WTC11 (cell line): ENCODE results near the gene CCDC77. TPM values are rescaled to one million over a fixed set of nuclear protein-coding genes. Genes with fewer than 3 reads are reported as not detected.

ENCODE experiments used
- ATAC-seq: fragments of 200-7000 bp; cut with Tn5 transposase; 2 replicates; pipeline ENCODE4 v1.10.0; 2021; ENCODE audit warnings: mild to moderate bottlenecking, moderate library complexity
- CTCF ChIA-PET: fragments of 300-600 bp; sonication (Branson Sonifier 250); formaldehyde crosslinking; loops from one replicate; lab custom pipeline; 2021; ENCODE audit warnings: antibody characterized with exemption; lab: Charles Lee
- POLR2A ChIA-PET: fragments of 350-600 bp; sonication (Branson Sonifier 250); formaldehyde crosslinking; loops from one replicate; lab custom pipeline; 2021; ENCODE audit warnings: antibody characterized with exemption; lab: Charles Lee
- DNase-seq: peaks from one replicate; pipeline ENCODE4 v3.0.0; 2021; ENCODE audit warnings: low spot score
- H3K27ac Mint-ChIP-seq: 2 replicates; pipeline ENCODE4 v1.8.0; 2021; ENCODE audit warnings: mixed read lengths
- H3K27me3 Mint-ChIP-seq: 2 replicates; pipeline ENCODE4 v1.8.0; 2021; ENCODE audit warnings: low read depth, mild to moderate bottlenecking, moderate library complexity, mixed read lengths
- H3K36me3 Mint-ChIP-seq: 2 replicates; pipeline ENCODE4 v1.8.0; 2021; ENCODE audit warnings: mixed read lengths
- H3K4me1 Mint-ChIP-seq: 2 replicates; pipeline ENCODE4 v1.8.0; 2022; ENCODE audit warnings: mixed read lengths
- H3K4me3 Mint-ChIP-seq: 2 replicates; pipeline ENCODE4 v1.8.0; 2021; ENCODE audit warnings: mild to moderate bottlenecking, moderate library complexity, mixed read lengths
- H3K9me3 Mint-ChIP-seq: 2 replicates; pipeline ENCODE4 v1.8.0; 2021; ENCODE audit warnings: mixed read lengths
- CREB1 ChIP-seq: sonication (generic); formaldehyde crosslinking; IDR thresholded peaks from 2 replicates; pipeline ENCODE4 v1.8.0; 2023; ENCODE audit warnings: mild to moderate bottlenecking, missing genetic modification reagents
- FOXJ3 ChIP-seq: sonication (generic); formaldehyde crosslinking; IDR thresholded peaks from 2 replicates; pipeline ENCODE4 v1.9.0; 2021; ENCODE audit warnings: missing genetic modification reagents, mild to moderate bottlenecking, borderline replicate concordance
- FOXK1 ChIP-seq: sonication (generic); formaldehyde crosslinking; IDR thresholded peaks from 2 replicates; pipeline ENCODE4 v1.8.0; 2022; ENCODE audit warnings: mild to moderate bottlenecking, moderate library complexity, missing genetic modification reagents
- FOXP1 ChIP-seq: sonication (generic); formaldehyde crosslinking; IDR thresholded peaks from 2 replicates; pipeline ENCODE4 v1.8.0; 2022; ENCODE audit warnings: missing genetic modification reagents, mild to moderate bottlenecking, moderate library complexity, borderline replicate concordance
- HMGA2 ChIP-seq: fragments of 250-450 bp; sonication (Bioruptor Pico); IDR thresholded peaks from 2 replicates; pipeline ENCODE4 v1.4.0; 2021; ENCODE audit warnings: mild to moderate bottlenecking, moderate library complexity
- IRF2 ChIP-seq: sonication (generic); formaldehyde crosslinking; IDR thresholded peaks from 2 replicates; pipeline ENCODE4 v1.8.0; 2022; ENCODE audit warnings: low read depth, missing genetic modification reagents, borderline replicate concordance
- JAZF1 ChIP-seq: fragments of 250-450 bp; sonication (Bioruptor Pico); IDR thresholded peaks from 2 replicates; pipeline ENCODE4 v1.9.0; 2021; ENCODE audit warnings: moderate library complexity, mild to moderate bottlenecking, inconsistent platforms
- NR3C1 ChIP-seq: sonication (generic); formaldehyde crosslinking; conservative IDR thresholded peaks from 2 replicates; pipeline ENCODE4 v1.8.1; 2023; ENCODE audit warnings: low read depth, mild to moderate bottlenecking, missing genetic modification reagents
- SP1 ChIP-seq: sonication (generic); formaldehyde crosslinking; conservative IDR thresholded peaks from 2 replicates; pipeline ENCODE4 v1.8.1; 2022; ENCODE audit warnings: missing genetic modification reagents
- TCF7 ChIP-seq: sonication (generic); formaldehyde crosslinking; IDR thresholded peaks from 2 replicates; pipeline ENCODE4 v1.8.0; 2022; ENCODE audit warnings: mild to moderate bottlenecking, low read depth, missing genetic modification reagents, moderate library complexity
- ZNF121 ChIP-seq: sonication (generic); formaldehyde crosslinking; IDR thresholded peaks from 2 replicates; pipeline ENCODE4 v1.8.0; 2023; ENCODE audit warnings: missing genetic modification reagents
- ZNF232 ChIP-seq: sonication (generic); formaldehyde crosslinking; IDR thresholded peaks from 2 replicates; pipeline ENCODE4 v1.8.0; 2022; ENCODE audit warnings: mild to moderate bottlenecking, missing genetic modification reagents
- ZNF416 ChIP-seq: fragments of 250-450 bp; sonication (Bioruptor Pico); IDR thresholded peaks from 2 replicates; pipeline ENCODE4 v1.9.0; 2021; ENCODE audit warnings: mild to moderate bottlenecking, inconsistent platforms
- total RNA-seq: library from RNA; stranded (reverse); gene quantifications from 3 replicates; pipeline ENCODE4 v1.2.3, GENCODE V29; 2021
- TF ChIP-seq, protein P1 (sequence below): sonication (generic); formaldehyde crosslinking; IDR thresholded peaks from 2 replicates; pipeline ENCODE4 v1.8.0; 2023; ENCODE audit warnings: missing genetic modification reagents
- TF ChIP-seq, protein P2 (sequence below): fragments of 250-450 bp; sonication (Bioruptor Pico); IDR thresholded peaks from 2 replicates; pipeline ENCODE4 v1.8.0; 2021; ENCODE audit warnings: mild to moderate bottlenecking
- TF ChIP-seq, protein P3 (sequence below): fragments of 200-600 bp; IDR thresholded peaks from 2 replicates; pipeline ENCODE4 v1.8.0; 2022; ENCODE audit warnings: antibody characterized with exemption
- TF ChIP-seq, protein P4 (sequence below): fragments of 250-450 bp; sonication (Bioruptor Pico); IDR thresholded peaks from 2 replicates; pipeline ENCODE4 v1.9.0; 2021; ENCODE audit warnings: moderate library complexity, mild to moderate bottlenecking, inconsistent platforms, borderline replicate concordance
- TF ChIP-seq, protein P5 (sequence below): sonication (generic); formaldehyde crosslinking; IDR thresholded peaks from 2 replicates; pipeline ENCODE4 v1.8.1; 2023; ENCODE audit warnings: mild to moderate bottlenecking, missing genetic modification reagents
- TF ChIP-seq, protein P6 (sequence below): fragments of 250-450 bp; sonication (Bioruptor Pico); IDR thresholded peaks from 2 replicates; pipeline ENCODE4 v1.9.0; 2021; ENCODE audit warnings: mild to moderate bottlenecking, borderline replicate concordance

The CCDC77 gene
- total RNA-seq, 1 experiment from 2014 or later, result 24.2 TPM

DNA sequence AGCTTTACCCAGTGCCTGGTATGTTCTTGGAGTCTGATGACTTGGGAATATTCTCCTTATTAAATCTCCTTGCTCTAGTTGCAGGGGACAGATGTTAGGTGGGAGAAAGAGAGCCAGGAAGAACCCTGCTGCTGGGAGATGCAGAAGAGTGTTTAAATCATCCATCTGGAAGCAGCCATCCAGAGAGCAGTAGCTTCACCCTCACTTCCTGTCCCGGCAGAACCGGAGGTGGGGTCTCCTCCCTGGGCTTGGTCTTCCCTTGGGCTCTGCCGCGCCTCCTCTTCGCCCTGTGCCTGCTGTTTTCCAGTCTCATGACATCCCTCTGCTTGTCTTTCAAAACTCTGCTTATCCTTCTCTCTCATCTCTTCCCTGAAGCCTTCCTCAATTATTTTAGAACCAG, 73.8 kb downstream of the CCDC77 start (continued):
- TF ChIP-seq, protein P1, sequence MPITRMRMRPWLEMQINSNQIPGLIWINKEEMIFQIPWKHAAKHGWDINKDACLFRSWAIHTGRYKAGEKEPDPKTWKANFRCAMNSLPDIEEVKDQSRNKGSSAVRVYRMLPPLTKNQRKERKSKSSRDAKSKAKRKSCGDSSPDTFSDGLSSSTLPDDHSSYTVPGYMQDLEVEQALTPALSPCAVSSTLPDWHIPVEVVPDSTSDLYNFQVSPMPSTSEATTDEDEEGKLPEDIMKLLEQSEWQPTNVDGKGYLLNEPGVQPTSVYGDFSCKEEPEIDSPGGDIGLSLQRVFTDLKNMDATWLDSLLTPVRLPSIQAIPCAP (CRISPR knock-in tag), result no peak
- TF ChIP-seq FOXK1 (CRISPR knock-in tag) (no peak), ZNF416 (CRISPR knock-in tag) (no peak)

DNA sequence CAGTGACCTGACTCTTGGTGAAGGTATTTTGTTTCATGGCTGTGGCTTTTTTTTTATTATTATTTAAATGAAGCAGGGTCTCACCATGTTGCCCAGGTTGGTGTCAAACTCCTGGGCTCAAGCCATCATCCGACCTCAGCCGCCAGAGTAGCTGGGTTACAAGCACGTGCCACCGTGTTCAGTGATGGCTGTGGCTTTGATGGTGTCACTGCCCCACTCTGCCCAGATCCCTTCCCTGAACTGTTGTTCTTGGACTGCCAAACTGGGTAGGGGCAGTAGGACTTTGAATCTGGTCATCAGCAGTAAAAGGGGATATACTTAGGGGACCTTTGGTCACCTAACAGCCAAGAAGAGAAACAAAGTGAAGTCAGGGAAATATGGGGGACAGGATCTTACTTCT, 77.7 kb downstream of the CCDC77 start:
- ATAC-seq (no peak), DNase-seq (no peak)
- H3K9me3 Mint-ChIP-seq, result no peaks in the 10 kb centered on the region
- TF ChIP-seq NR3C1 (CRISPR knock-in tag) (no peak), TCF7 (CRISPR knock-in tag) (no peak), SP1 (CRISPR knock-in tag) (no peak), HMGA2 (CRISPR knock-in tag) (no peak), FOXJ3 (CRISPR knock-in tag) (no peak), ZNF232 (CRISPR knock-in tag) (no peak)
- TF ChIP-seq, protein P2, sequence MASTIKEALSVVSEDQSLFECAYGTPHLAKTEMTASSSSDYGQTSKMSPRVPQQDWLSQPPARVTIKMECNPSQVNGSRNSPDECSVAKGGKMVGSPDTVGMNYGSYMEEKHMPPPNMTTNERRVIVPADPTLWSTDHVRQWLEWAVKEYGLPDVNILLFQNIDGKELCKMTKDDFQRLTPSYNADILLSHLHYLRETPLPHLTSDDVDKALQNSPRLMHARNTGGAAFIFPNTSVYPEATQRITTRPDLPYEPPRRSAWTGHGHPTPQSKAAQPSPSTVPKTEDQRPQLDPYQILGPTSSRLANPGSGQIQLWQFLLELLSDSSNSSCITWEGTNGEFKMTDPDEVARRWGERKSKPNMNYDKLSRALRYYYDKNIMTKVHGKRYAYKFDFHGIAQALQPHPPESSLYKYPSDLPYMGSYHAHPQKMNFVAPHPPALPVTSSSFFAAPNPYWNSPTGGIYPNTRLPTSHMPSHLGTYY (CRISPR knock-in tag), result no peak
- TF ChIP-seq, protein P3, sequence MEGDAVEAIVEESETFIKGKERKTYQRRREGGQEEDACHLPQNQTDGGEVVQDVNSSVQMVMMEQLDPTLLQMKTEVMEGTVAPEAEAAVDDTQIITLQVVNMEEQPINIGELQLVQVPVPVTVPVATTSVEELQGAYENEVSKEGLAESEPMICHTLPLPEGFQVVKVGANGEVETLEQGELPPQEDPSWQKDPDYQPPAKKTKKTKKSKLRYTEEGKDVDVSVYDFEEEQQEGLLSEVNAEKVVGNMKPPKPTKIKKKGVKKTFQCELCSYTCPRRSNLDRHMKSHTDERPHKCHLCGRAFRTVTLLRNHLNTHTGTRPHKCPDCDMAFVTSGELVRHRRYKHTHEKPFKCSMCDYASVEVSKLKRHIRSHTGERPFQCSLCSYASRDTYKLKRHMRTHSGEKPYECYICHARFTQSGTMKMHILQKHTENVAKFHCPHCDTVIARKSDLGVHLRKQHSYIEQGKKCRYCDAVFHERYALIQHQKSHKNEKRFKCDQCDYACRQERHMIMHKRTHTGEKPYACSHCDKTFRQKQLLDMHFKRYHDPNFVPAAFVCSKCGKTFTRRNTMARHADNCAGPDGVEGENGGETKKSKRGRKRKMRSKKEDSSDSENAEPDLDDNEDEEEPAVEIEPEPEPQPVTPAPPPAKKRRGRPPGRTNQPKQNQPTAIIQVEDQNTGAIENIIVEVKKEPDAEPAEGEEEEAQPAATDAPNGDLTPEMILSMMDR, result no peak
- H3K27ac Mint-ChIP-seq, result no peak overlapping the region
- POLR2A ChIA-PET, result no interaction called here
- H3K27me3 Mint-ChIP-seq, result no peaks in the 10 kb centered on the region
- no peaks in the 10 kb centered on the region for H3K36me3 Mint-ChIP-seq
- CTCF ChIA-PET, result no interaction called here
- H3K4me3 Mint-ChIP-seq, result no peak overlapping the region
- H3K4me1 Mint-ChIP-seq, result peaks cover 9% of the 10 kb centered on the region

DNA sequence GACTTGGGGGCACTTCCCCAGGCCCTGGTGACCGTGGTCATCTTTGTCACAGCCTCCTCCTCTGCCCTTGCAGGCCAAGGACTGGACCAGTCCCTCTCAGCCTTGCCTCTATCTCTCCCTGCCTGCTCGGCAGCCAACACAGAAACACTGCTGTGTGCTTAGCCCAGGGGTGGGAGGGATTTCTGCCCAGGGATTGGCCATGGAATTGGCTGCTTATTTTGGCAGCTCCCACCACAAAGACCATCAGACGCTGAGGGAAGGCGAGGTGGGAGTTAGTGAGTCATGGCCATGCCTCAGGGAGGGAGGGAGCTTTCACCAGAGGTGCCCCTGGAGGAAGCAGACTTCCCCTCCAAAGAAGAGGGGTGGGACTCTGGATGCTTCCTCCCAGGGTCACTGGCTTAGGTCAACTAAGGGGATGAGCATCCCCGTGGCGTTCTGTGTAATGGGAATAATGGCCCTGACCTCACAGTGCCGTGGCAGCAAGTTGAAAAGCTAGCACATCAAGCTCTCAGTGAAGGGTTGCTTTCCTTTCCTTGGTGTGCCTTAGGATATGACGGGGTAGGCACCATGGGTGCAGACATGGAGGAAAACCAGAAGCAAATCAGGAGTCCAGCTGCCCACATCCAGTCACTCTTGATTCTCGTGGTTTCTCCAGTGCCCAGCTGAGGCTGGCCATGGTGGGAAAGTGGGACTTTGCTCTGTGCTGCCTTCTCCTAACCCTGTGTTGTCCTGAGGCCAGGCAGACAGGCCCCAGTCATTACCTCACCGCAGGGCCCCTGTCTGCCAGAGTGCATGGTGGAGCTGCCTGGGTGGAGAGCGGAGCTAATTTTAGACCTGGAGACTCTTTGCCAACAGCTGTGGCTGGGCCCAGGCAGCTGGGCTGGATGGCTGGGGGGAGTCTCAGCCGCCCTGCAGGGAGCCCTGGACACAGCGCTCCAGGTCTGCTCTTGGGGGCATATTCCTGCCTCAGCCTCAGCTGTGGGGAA, 79.7 kb downstream of the CCDC77 start:
- H3K27me3 Mint-ChIP-seq, result no peaks in the 10 kb centered on the region
- H3K27ac Mint-ChIP-seq, result no peak overlapping the region
- H3K4me3 Mint-ChIP-seq, result no peak overlapping the region
- CTCF ChIA-PET, result interaction anchor here (0.9 kb wide), 1 partner anchor 27 kb away, joined by 3 read pairs; no protein-coding TSS in a partner anchor
- ATAC-seq (no peak), DNase-seq (no peak)
- no peaks in the 10 kb centered on the region for H3K4me1 Mint-ChIP-seq
- no peaks in the 10 kb centered on the region for H3K9me3 Mint-ChIP-seq
- POLR2A ChIA-PET, result no interaction called here
- H3K36me3 Mint-ChIP-seq, result no peaks in the 10 kb centered on the region
- TF ChIP-seq JAZF1 (CRISPR knock-in tag) (no peak), ZNF121 (CRISPR knock-in tag) (no peak), FOXP1 (CRISPR knock-in tag) (no peak), CREB1 (CRISPR knock-in tag) (no peak), IRF2 (CRISPR knock-in tag) (no peak)
- TF ChIP-seq, protein P4, sequence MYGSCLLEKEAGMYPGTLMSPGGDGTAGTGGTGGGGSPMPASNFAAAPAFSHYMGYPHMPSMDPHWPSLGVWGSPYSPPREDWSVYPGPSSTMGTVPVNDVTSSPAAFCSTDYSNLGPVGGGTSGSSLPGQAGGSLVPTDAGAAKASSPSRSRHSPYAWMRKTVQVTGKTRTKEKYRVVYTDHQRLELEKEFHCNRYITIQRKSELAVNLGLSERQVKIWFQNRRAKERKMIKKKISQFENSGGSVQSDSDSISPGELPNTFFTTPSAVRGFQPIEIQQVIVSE, result no peak
- TF ChIP-seq, protein P3, result no peak
- TF ChIP-seq, protein P5, sequence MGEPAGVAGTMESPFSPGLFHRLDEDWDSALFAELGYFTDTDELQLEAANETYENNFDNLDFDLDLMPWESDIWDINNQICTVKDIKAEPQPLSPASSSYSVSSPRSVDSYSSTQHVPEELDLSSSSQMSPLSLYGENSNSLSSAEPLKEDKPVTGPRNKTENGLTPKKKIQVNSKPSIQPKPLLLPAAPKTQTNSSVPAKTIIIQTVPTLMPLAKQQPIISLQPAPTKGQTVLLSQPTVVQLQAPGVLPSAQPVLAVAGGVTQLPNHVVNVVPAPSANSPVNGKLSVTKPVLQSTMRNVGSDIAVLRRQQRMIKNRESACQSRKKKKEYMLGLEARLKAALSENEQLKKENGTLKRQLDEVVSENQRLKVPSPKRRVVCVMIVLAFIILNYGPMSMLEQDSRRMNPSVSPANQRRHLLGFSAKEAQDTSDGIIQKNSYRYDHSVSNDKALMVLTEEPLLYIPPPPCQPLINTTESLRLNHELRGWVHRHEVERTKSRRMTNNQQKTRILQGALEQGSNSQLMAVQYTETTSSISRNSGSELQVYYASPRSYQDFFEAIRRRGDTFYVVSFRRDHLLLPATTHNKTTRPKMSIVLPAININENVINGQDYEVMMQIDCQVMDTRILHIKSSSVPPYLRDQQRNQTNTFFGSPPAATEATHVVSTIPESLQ (CRISPR knock-in tag), result no peak
- TF ChIP-seq, protein P6, sequence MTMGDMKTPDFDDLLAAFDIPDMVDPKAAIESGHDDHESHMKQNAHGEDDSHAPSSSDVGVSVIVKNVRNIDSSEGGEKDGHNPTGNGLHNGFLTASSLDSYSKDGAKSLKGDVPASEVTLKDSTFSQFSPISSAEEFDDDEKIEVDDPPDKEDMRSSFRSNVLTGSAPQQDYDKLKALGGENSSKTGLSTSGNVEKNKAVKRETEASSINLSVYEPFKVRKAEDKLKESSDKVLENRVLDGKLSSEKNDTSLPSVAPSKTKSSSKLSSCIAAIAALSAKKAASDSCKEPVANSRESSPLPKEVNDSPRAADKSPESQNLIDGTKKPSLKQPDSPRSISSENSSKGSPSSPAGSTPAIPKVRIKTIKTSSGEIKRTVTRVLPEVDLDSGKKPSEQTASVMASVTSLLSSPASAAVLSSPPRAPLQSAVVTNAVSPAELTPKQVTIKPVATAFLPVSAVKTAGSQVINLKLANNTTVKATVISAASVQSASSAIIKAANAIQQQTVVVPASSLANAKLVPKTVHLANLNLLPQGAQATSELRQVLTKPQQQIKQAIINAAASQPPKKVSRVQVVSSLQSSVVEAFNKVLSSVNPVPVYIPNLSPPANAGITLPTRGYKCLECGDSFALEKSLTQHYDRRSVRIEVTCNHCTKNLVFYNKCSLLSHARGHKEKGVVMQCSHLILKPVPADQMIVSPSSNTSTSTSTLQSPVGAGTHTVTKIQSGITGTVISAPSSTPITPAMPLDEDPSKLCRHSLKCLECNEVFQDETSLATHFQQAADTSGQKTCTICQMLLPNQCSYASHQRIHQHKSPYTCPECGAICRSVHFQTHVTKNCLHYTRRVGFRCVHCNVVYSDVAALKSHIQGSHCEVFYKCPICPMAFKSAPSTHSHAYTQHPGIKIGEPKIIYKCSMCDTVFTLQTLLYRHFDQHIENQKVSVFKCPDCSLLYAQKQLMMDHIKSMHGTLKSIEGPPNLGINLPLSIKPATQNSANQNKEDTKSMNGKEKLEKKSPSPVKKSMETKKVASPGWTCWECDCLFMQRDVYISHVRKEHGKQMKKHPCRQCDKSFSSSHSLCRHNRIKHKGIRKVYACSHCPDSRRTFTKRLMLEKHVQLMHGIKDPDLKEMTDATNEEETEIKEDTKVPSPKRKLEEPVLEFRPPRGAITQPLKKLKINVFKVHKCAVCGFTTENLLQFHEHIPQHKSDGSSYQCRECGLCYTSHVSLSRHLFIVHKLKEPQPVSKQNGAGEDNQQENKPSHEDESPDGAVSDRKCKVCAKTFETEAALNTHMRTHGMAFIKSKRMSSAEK, result no peak
